ENCODE data around the gene PALM.
A peak's percentile ranks its signal among the peaks of the same experiment; 100 is the strongest.

Gene PALM

DNA sequence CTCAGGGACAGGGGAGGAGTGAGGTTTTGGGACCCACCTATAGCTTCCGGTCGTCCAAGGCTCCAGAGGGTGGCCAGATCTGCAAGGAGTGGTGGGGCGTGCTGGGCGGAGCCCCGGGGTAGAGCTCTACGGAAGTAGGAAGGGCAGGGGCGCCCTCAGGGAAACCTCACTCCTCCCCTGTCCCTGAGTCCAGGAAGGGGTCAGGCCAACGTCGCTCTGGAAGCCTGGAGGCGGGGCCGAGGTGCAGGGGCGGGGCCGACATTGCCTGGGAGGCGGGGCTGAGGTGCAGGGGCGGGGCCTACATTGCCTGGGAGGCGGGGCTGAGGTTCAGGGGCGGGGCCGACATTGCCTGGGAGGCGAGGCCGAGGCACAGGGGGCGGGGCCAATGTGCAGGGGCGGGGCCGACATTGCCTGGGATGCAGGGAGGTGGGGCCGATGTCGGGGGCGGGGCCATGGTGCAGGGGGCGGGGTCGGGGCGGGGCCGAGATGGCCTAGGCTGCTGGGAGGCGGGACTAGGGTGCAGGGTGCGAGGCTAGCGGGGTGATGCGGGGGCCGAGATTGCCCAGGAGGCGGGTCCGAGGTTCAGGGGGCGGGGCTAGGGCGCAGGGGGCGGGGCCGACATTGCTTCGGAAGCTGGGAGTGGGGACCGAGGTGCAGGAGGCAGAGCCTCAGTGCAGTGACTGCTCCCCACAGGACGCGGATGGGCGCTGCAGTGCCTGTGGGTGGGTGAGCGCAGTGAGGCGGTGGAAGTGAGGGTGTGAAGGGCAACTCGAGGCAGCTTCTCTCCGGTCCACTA lies 4.9 kb upstream of the PALM start:
- TF ChIP-seq, protein P1, sequence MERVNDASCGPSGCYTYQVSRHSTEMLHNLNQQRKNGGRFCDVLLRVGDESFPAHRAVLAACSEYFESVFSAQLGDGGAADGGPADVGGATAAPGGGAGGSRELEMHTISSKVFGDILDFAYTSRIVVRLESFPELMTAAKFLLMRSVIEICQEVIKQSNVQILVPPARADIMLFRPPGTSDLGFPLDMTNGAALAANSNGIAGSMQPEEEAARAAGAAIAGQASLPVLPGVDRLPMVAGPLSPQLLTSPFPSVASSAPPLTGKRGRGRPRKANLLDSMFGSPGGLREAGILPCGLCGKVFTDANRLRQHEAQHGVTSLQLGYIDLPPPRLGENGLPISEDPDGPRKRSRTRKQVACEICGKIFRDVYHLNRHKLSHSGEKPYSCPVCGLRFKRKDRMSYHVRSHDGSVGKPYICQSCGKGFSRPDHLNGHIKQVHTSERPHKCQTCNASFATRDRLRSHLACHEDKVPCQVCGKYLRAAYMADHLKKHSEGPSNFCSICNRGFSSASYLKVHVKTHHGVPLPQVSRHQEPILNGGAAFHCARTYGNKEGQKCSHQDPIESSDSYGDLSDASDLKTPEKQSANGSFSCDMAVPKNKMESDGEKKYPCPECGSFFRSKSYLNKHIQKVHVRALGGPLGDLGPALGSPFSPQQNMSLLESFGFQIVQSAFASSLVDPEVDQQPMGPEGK (CRISPR knock-in tag; IDR thresholded peaks at IDR 0.05; ENCODE audit: borderline replicate concordance), result no peak
- TF ChIP-seq GLIS3 (CRISPR knock-in tag; IDR thresholded peaks at IDR 0.05) (no peak), PPARA (CRISPR knock-in tag; IDR thresholded peaks at IDR 0.05; ENCODE audit: borderline replicate concordance) (no peak), ZNF70 (CRISPR knock-in tag; IDR thresholded peaks at IDR 0.05) (no peak), OSR1 (CRISPR knock-in tag; IDR thresholded peaks at IDR 0.05) (no peak), SNAI2 (CRISPR knock-in tag; IDR thresholded peaks at IDR 0.05) (no peak), RARB (CRISPR knock-in tag; IDR thresholded peaks at IDR 0.05) (no peak), CSDC2 (CRISPR knock-in tag; IDR thresholded peaks at IDR 0.05) (no peak)
- ATAC-seq, result peak; percentile 78

GRCh38 chr19:704447-704741 lies 4.3 kb upstream of the PALM start:
- no peak for ATAC-seq
- TF ChIP-seq, protein P2, sequence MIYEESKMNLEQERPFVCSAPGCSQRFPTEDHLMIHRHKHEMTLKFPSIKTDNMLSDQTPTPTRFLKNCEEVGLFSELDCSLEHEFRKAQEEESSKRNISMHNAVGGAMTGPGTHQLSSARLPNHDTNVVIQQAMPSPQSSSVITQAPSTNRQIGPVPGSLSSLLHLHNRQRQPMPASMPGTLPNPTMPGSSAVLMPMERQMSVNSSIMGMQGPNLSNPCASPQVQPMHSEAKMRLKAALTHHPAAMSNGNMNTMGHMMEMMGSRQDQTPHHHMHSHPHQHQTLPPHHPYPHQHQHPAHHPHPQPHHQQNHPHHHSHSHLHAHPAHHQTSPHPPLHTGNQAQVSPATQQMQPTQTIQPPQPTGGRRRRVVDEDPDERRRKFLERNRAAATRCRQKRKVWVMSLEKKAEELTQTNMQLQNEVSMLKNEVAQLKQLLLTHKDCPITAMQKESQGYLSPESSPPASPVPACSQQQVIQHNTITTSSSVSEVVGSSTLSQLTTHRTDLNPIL (CRISPR knock-in tag; IDR thresholded peaks at IDR 0.05; ENCODE audit: low read depth), result no peak
- no peak for TF ChIP-seq ESRRG (CRISPR knock-in tag; IDR thresholded peaks at IDR 0.05)
- TF ChIP-seq, protein P3, sequence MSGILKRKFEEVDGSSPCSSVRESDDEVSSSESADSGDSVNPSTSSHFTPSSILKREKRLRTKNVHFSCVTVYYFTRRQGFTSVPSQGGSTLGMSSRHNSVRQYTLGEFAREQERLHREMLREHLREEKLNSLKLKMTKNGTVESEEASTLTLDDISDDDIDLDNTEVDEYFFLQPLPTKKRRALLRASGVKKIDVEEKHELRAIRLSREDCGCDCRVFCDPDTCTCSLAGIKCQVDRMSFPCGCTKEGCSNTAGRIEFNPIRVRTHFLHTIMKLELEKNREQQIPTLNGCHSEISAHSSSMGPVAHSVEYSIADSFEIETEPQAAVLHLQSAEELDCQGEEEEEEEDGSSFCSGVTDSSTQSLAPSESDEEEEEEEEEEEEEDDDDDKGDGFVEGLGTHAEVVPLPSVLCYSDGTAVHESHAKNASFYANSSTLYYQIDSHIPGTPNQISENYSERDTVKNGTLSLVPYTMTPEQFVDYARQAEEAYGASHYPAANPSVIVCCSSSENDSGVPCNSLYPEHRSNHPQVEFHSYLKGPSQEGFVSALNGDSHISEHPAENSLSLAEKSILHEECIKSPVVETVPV (CRISPR knock-in tag; IDR thresholded peaks at IDR 0.05), result no peak
- no peak for TF ChIP-seq ISL1 (CRISPR knock-in tag; IDR thresholded peaks at IDR 0.05)
- TF ChIP-seq RARB (CRISPR knock-in tag; IDR thresholded peaks at IDR 0.05), result no peak
- no peak for TF ChIP-seq CSDC2 (CRISPR knock-in tag; IDR thresholded peaks at IDR 0.05)
- TF ChIP-seq ZFP30 (CRISPR knock-in tag; IDR thresholded peaks at IDR 0.05), result no peak
- TF ChIP-seq ZNF70 (CRISPR knock-in tag; IDR thresholded peaks at IDR 0.05), result no peak

DNA sequence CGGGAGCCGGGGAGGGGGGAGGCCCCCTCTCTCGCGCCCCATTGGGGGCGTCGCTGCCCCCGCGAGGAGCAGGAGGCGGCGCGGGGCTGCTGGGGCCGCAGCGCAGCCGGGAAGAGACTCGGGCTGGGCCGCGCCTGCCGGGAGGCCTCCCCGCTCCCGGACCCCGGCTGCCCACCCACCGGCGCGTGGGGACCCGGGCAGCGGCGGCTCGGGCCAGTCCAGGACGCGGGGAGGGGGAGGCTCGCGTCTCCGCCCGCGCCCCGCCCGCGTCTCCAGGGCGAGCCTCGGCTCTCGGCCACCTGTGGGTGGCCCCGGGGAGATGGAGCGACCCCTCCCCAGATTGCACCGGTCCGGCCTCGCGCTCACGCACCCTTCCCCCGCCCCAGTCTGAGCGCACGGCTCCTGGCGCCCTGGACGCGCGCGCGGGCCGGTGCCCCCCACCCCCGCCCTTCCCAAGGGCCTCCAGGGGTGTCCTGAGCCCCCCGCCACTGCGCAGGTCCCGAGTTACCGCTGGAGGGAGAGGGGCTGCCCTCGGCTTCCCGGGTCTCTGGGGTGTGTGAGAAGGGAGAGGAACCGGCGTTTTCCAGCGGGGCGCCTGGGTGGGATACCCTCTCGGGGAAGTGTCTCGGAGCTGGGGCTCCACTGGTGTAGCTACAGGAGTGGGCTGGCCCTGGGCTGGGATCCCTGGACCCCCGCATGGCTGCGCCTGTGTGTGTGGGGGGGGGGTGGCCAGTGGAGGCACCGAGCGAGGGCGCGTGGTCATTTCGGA lies 645 bp downstream of the PALM start:
- TF ChIP-seq ARNTL (CRISPR knock-in tag; IDR thresholded peaks at IDR 0.05; ENCODE audit: borderline replicate concordance, low read depth) (no peak), TCF4 (CRISPR knock-in tag; IDR thresholded peaks at IDR 0.05; ENCODE audit: borderline replicate concordance) (no peak), CSDC2 (CRISPR knock-in tag; IDR thresholded peaks at IDR 0.05) (no peak), BACH2 (CRISPR knock-in tag; IDR thresholded peaks at IDR 0.05; ENCODE audit: borderline replicate concordance) (no peak), ISL1 (CRISPR knock-in tag; IDR thresholded peaks at IDR 0.05) (no peak), SNAI2 (CRISPR knock-in tag; IDR thresholded peaks at IDR 0.05) (no peak), ZFP3 (CRISPR knock-in tag; IDR thresholded peaks at IDR 0.05) (no peak)
- peak; percentile 20 for ATAC-seq

DNA sequence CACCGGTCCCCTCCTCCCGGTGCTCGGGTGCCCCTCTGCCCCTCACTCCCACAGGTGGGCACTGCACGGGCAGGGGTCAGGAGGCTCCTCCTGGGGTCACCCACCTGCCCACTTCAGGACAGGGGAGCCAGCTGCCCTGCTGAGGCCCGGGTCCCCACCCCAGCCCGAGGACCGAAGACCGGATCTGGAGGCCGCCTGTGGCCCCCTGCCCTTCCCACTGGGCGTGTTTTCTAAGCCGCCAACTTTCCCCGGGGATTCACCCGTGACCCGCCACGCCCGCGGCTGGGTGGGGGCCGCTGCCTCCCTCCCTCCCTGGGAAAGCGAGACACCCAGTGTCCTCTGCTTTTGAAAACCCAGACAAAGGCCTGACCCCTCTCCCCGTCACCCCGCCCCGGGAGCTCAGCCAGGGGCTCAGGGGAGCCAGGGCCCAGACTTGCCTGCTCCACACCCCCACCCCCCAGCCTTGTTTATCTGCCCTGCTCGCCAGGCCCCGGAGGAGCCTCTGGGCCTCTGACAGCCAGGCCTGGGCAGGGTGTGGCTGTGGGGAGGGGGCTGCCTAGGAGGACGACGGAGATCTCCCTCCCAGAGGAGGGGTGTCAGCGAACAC lies 1.3 kb downstream of the PALM start:
- ATAC-seq, result no peak
- TF ChIP-seq TOX (CRISPR knock-in tag; IDR thresholded peaks at IDR 0.05; ENCODE audit: borderline replicate concordance) (no peak), ESRRG (CRISPR knock-in tag; IDR thresholded peaks at IDR 0.05) (no peak), ZNF565 (CRISPR knock-in tag; conservative IDR thresholded peaks at IDR 0.05; ENCODE audit: low read depth) (no peak), ZNF70 (CRISPR knock-in tag; IDR thresholded peaks at IDR 0.05) (no peak), ZFP3 (CRISPR knock-in tag; IDR thresholded peaks at IDR 0.05) (no peak), SNAI2 (CRISPR knock-in tag; IDR thresholded peaks at IDR 0.05) (no peak), ARNTL (CRISPR knock-in tag; IDR thresholded peaks at IDR 0.05; ENCODE audit: borderline replicate concordance, low read depth) (no peak), ZNF8 (CRISPR knock-in tag; IDR thresholded peaks at IDR 0.05) (no peak)
- TF ChIP-seq, protein P2 (CRISPR knock-in tag; IDR thresholded peaks at IDR 0.05; ENCODE audit: low read depth), result no peak
- TF ChIP-seq, protein P4, sequence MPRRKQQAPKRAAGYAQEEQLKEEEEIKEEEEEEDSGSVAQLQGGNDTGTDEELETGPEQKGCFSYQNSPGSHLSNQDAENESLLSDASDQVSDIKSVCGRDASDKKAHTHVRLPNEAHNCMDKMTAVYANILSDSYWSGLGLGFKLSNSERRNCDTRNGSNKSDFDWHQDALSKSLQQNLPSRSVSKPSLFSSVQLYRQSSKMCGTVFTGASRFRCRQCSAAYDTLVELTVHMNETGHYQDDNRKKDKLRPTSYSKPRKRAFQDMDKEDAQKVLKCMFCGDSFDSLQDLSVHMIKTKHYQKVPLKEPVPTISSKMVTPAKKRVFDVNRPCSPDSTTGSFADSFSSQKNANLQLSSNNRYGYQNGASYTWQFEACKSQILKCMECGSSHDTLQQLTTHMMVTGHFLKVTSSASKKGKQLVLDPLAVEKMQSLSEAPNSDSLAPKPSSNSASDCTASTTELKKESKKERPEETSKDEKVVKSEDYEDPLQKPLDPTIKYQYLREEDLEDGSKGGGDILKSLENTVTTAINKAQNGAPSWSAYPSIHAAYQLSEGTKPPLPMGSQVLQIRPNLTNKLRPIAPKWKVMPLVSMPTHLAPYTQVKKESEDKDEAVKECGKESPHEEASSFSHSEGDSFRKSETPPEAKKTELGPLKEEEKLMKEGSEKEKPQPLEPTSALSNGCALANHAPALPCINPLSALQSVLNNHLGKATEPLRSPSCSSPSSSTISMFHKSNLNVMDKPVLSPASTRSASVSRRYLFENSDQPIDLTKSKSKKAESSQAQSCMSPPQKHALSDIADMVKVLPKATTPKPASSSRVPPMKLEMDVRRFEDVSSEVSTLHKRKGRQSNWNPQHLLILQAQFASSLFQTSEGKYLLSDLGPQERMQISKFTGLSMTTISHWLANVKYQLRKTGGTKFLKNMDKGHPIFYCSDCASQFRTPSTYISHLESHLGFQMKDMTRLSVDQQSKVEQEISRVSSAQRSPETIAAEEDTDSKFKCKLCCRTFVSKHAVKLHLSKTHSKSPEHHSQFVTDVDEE (CRISPR knock-in tag; IDR thresholded peaks at IDR 0.05), result no peak
- TF ChIP-seq, protein P3 (CRISPR knock-in tag; IDR thresholded peaks at IDR 0.05), result no peak

Measured in SK-N-SH treated with all-trans-retinoic acid at 6 μM for 48 hours (cell line).